Activated T-helper 17 cell treated with anti-CD3 and anti-CD28 coated beads, Interleukin-2, amount 50 U/mL, for 72 hours (primary cell): ENCODE data around the gene CFAP161. TPM values are rescaled to one million over a fixed set of nuclear protein-coding genes. Genes with fewer than 3 reads are reported as not detected.

Source experiments
- ATAC-seq: fragments of 150-1000 bp; cut with Tn5 transposase; replicated peaks from 2 replicates; pipeline ENCODE4 v1.10.0; 2021; ENCODE audit warnings: mild to moderate bottlenecking, moderate library complexity
- H3K27ac Mint-ChIP-seq: one replicate; pipeline ENCODE4 v1.8.0; 2022; ENCODE audit warnings: mixed read lengths
- H3K27me3 Mint-ChIP-seq: one replicate; pipeline ENCODE4 v1.8.0; 2022; ENCODE audit warnings: mixed read lengths
- H3K36me3 Mint-ChIP-seq: one replicate; pipeline ENCODE4 v1.8.0; 2022; ENCODE audit warnings: low read depth, mild to moderate bottlenecking, mixed read lengths
- H3K4me1 Mint-ChIP-seq: one replicate; pipeline ENCODE4 v1.8.0; 2022; ENCODE audit warnings: mixed read lengths
- H3K4me3 Mint-ChIP-seq: one replicate; pipeline ENCODE4 v1.8.0; 2022; ENCODE audit warnings: mild to moderate bottlenecking, mixed read lengths
- H3K9me3 Mint-ChIP-seq: one replicate; pipeline ENCODE4 v1.8.0; 2022; ENCODE audit warnings: mixed read lengths
- total RNA-seq, 2 donors: library from RNA; stranded (reverse); gene quantifications; one replicate each; pipeline ENCODE4 v1.2.3, GENCODE V29; 2022

The CFAP161 gene
- total RNA-seq, 2 donors from 2014 or later = 0.15 TPM; not detected in 1

GRCh38 chr15:81098349-81098748 is 35.7 kb upstream of the CFAP161 start:
- no peak for ATAC-seq
- H3K27me3 Mint-ChIP-seq = peaks cover 45% of the 10 kb centered on the region
- no peaks in the 10 kb centered on the region for H3K4me1 Mint-ChIP-seq
- H3K4me3 Mint-ChIP-seq = no peak overlapping the region
- H3K9me3 Mint-ChIP-seq = no peaks in the 10 kb centered on the region
- H3K27ac Mint-ChIP-seq = no peak overlapping the region
- no peaks in the 10 kb centered on the region for H3K36me3 Mint-ChIP-seq

DNA sequence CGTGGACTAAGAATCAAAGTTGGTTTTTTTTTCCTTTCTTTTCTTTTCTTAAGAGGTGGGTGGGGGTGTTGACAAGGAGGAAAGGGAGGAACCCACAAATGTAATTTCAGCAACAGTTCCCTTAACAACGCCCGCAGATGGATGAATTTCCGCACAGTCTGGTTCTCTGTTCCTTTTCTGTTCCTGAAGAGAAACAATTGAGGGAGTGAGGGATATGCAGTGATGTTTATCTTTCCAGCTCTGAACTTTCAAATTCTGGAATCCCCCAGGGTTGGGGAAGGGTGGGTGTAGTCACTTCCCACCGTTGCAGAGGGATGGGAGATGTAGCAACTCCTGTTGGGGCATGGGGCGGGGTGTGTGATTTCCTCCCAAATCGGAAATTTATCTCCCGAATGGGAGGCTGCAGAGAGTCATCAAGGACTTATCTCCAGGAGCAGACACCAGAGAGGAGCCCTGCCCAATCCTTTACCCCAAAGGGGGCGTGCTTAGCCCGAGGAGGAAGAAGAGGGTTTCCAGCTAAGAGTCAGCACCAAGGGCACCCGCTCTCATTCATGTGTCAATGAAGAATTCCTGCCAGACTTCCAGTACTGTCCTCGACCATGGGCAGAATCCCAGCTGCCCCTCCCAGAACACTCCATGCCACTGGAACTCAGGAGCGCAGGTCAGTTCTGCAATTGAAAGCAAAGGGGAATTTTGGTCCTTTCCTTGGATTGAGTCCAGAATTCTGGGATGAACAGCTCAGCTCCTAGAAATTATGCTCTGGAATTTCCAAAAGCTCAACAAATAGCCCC is 35.0 kb upstream of the CFAP161 start:
- peaks cover 41% of the 10 kb centered on the region for H3K27me3 Mint-ChIP-seq
- H3K9me3 Mint-ChIP-seq = no peaks in the 10 kb centered on the region
- no peak for ATAC-seq
- H3K36me3 Mint-ChIP-seq = no peaks in the 10 kb centered on the region
- no peaks in the 10 kb centered on the region for H3K4me1 Mint-ChIP-seq
- H3K4me3 Mint-ChIP-seq = no peak overlapping the region
- H3K27ac Mint-ChIP-seq = no peak overlapping the region

DNA sequence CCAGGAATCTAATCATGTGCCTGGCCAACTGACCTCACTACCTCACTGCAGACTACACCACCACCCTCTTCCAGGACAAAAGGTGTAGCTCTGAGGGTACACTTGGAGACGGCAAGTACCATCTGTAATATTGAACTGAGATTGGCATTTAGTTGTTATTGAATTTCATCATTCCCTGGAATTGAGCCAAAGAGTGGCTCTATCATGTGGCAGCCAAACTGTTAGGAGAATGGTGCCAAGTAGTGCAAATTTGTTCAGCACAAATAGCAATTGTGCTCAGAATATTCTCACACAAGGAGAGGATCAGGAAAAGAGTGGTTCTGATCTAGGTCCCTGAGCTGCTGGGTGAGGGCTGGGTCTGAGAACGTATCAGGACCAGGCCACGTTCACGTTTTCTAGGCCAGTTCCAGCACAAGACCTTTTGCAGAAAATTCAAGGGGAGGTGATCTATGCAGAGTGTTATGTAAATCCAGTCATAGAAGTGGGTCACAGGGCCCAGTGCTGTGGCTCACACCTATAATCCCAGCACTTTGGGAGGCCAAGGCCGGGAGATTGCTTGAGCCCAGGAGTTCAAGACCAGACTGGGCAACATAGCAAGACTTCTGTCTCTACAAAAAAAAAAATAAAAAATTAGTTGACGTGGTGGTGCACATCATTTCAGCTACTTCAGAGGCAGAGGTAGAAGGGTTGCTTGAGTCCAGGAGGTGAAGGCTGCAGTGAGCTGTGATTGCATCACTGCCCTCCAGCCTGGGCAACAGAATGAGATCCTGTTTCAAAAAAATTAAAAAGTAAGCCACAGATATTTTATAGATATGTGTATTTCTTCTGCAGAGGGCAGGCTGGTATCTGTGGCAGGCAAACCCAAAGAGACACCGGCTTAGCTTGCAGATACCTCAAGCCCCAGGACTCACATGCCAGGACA is 31.9 kb upstream of the CFAP161 start:
- Mint-ChIP-seq H3K27ac (no peak overlapping the region), H3K9me3 (no peaks in the 10 kb centered on the region), H3K27me3 (peaks cover 27% of the 10 kb centered on the region), H3K36me3 (no peaks in the 10 kb centered on the region), H3K4me1 (no peaks in the 10 kb centered on the region), H3K4me3 (no peak overlapping the region)
- no peak for ATAC-seq

DNA sequence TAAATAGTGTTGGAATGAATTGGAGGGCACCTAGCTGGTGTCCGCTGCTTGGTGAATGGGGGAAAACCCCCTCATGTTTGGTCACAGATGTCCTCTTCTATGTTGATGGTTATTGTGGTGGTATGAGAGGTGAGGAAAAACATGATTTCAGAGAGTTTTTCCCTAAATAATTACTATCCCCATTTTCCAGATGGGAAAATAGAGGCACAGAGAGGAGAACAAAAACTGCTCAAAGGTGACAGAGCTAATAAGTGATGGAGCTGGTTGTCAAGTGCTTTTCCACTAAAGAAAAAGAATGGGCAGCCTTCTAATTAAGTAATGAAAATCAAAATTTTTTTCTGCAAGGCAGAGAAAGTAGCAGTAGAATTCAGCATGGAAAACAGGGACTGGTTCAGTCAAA is 30.2 kb upstream of the CFAP161 start:
- Mint-ChIP-seq H3K4me1 (no peaks in the 10 kb centered on the region), H3K9me3 (no peaks in the 10 kb centered on the region), H3K36me3 (no peaks in the 10 kb centered on the region), H3K27ac (peak overlapping the region; percentile 21), H3K4me3 (no peak overlapping the region), H3K27me3 (peaks cover 15% of the 10 kb centered on the region)
- ATAC-seq = no peak

GRCh38 chr15:81105545-81105944 is 28.5 kb upstream of the CFAP161 start:
- Mint-ChIP-seq H3K4me1 (no peaks in the 10 kb centered on the region), H3K27ac (no peak overlapping the region), H3K9me3 (no peaks in the 10 kb centered on the region), H3K27me3 (peaks cover 14% of the 10 kb centered on the region), H3K4me3 (no peak overlapping the region), H3K36me3 (no peaks in the 10 kb centered on the region)
- ATAC-seq = no peak

DNA sequence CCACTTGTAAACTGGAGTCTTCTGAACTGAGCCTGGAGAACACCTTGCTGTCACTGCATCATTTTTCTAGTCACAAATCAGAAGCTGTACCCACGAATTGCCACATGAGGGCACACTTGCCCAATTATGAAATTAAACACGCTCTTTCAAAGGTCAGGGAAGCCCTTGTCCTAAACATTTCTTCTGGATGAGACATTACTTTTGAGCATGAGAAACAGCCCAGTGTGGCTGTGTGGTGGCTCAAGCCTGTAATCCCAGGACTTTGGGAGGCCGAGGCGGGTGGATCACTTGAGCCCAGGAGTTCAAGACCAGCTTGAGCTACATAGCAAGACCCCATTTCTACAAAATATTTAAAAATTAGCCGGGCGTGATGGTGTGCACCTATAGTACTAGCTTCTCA is 27.5 kb upstream of the CFAP161 start:
- Mint-ChIP-seq H3K4me3 (no peak overlapping the region), H3K36me3 (no peaks in the 10 kb centered on the region), H3K9me3 (no peaks in the 10 kb centered on the region), H3K4me1 (no peaks in the 10 kb centered on the region), H3K27me3 (peaks cover 15% of the 10 kb centered on the region), H3K27ac (no peak overlapping the region)
- ATAC-seq = peak; percentile 49

GRCh38 chr15:81107889-81108288 is 26.2 kb upstream of the CFAP161 start:
- H3K36me3 Mint-ChIP-seq = no peaks in the 10 kb centered on the region
- no peak for ATAC-seq
- no peaks in the 10 kb centered on the region for H3K9me3 Mint-ChIP-seq
- peaks cover 15% of the 10 kb centered on the region for H3K27me3 Mint-ChIP-seq
- H3K27ac Mint-ChIP-seq = no peak overlapping the region
- no peak overlapping the region for H3K4me3 Mint-ChIP-seq
- no peaks in the 10 kb centered on the region for H3K4me1 Mint-ChIP-seq

DNA sequence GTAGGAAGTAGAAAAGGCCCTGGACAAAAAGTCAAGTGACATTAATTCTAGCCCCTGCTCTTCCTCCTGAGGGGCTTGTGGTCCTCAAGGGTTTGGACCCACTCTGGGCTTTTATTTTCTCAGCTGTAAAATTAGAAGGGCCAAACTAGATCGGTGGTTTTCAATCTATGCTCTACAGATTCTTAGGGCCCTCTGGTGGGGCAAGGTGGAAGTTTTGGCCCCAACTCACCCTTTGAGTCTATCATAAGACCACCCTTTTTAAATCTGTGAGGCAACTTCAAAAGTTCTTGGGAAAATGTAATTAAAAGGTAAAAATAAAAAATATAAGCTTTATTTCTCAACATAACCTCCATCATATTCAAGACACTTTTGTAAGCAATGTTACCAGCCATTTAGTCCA is 25.6 kb upstream of the CFAP161 start:
- peaks cover 13% of the 10 kb centered on the region for H3K27me3 Mint-ChIP-seq
- no peak for ATAC-seq
- H3K4me3 Mint-ChIP-seq = no peak overlapping the region
- H3K4me1 Mint-ChIP-seq = no peaks in the 10 kb centered on the region
- H3K36me3 Mint-ChIP-seq = no peaks in the 10 kb centered on the region
- no peak overlapping the region for H3K27ac Mint-ChIP-seq
- no peaks in the 10 kb centered on the region for H3K9me3 Mint-ChIP-seq

DNA sequence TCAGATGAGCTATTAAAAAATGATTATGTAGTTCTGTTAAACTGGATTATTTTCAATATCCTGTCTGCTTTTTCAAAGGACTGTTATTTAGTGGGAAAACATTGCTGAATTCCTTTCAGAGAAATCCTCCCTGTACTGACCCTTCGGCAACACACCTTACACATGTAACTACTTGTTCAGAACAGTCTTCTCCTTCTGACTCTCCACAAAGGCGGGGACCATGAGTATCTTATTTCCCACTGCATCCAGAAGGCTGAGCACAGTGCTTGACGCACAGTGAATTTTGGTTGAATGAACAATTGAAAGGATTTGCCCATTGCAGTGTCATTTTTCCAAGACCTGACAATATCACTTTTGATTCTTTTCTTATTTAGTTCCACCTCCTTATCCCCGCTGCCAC is 23.1 kb upstream of the CFAP161 start:
- Mint-ChIP-seq H3K4me3 (no peak overlapping the region), H3K36me3 (no peaks in the 10 kb centered on the region), H3K27me3 (peaks cover 21% of the 10 kb centered on the region), H3K4me1 (no peaks in the 10 kb centered on the region), H3K9me3 (no peaks in the 10 kb centered on the region), H3K27ac (no peak overlapping the region)
- ATAC-seq = no peak

- H3K9me3 Mint-ChIP-seq = no peaks in the 10 kb centered on the region
- ATAC-seq = peak; percentile 70
- no peaks in the 10 kb centered on the region for H3K36me3 Mint-ChIP-seq
- H3K27me3 Mint-ChIP-seq = peaks cover 25% of the 10 kb centered on the region
- H3K4me3 Mint-ChIP-seq = no peak overlapping the region
- no peaks in the 10 kb centered on the region for H3K4me1 Mint-ChIP-seq
- no peak overlapping the region for H3K27ac Mint-ChIP-seq
These were observed 22.3 kb upstream of the CFAP161 start for GRCh38 chr15:81111510-81112470.

DNA sequence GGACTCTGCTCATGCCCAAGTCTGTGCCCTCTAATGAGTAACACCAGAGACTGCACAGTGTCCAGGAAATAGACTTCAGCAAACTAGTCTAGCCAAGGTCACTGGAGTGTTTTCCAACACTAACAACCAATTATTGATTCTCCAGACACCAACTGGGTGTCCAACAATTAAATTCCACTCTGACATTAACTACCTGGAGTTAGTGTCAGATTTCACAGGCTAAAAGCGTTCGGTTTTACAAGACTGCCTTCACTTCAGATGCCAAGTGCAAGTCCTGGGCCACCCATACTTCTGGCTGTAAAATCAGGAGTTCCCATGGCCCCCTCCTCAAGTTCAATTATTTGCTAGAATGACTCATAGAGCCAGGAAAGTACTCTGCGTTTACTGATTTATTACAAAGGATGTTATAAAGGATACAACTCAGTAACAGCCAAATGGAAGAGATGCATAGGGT is 20.8 kb upstream of the CFAP161 start:
- peaks cover 31% of the 10 kb centered on the region for H3K27me3 Mint-ChIP-seq
- no peaks in the 10 kb centered on the region for H3K9me3 Mint-ChIP-seq
- H3K27ac Mint-ChIP-seq = no peak overlapping the region
- no peak for ATAC-seq
- H3K4me3 Mint-ChIP-seq = no peak overlapping the region
- H3K4me1 Mint-ChIP-seq = no peaks in the 10 kb centered on the region
- H3K36me3 Mint-ChIP-seq = no peaks in the 10 kb centered on the region

- Mint-ChIP-seq H3K27ac (no peak overlapping the region), H3K9me3 (no peaks in the 10 kb centered on the region), H3K4me1 (no peaks in the 10 kb centered on the region), H3K4me3 (no peak overlapping the region), H3K36me3 (no peaks in the 10 kb centered on the region), H3K27me3 (peaks cover 31% of the 10 kb centered on the region)
- ATAC-seq = no peak
These were observed 20.2 kb upstream of the CFAP161 start for GRCh38 chr15:81113861-81114291.

GRCh38 chr15:81115054-81115939 is 18.8 kb upstream of the CFAP161 start:
- no peak for ATAC-seq
- H3K27ac Mint-ChIP-seq = no peak overlapping the region
- peaks cover 31% of the 10 kb centered on the region for H3K27me3 Mint-ChIP-seq
- H3K9me3 Mint-ChIP-seq = no peaks in the 10 kb centered on the region
- no peak overlapping the region for H3K4me3 Mint-ChIP-seq
- H3K4me1 Mint-ChIP-seq = no peaks in the 10 kb centered on the region
- H3K36me3 Mint-ChIP-seq = no peaks in the 10 kb centered on the region
